NCI-H1092 (cell line): ENCODE data around the gene FMNL2.
"Not testable (repeated sequence)": the region's sequence is repeated elsewhere in the genome, so short reads cannot be mapped to it uniquely, and the experiment has no call there.

Source experiments
- DNase-seq: peaks from one replicate; lab custom pipeline; 2025; lab: John Stamatoyannopoulos, UW

FMNL2 gene

DNA sequence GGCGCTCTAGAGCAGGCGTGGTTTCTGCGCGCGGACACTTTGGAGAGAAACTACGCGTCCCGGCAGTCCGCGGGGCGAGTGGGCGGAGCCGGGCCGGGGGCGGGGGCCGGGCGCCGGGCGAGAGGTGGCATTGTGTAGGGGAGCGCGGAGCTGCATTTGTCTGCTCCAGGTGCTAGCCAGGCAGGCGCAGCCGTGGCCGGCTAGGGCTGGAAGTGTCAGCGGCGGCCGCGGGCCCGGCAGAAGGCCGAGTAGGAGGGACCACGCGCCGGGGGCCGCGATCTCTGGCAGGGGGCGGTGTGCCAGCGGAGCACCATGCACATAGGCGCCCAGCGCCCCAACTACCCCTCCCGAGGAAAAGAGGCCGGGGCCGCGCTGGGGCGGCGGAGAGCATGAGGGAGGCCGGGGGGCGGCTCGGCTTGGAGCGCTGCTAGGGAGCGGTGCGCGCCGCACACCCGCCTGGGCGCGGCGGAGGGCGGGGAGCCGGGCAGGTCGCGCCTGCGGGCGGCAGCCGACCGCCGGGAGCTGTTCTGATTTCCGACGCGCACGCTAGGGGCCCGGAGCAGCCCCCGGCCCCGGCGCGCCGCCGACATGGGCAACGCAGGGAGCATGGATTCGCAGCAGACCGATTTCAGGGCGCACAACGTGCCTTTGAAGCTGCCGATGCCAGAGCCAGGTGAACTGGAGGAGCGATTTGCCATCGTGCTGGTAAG, at the start of gene FMNL2:
FMNL2 (plus strand) TSS at position 159 of the 710 bp plus-strand sequence.
- peak; percentile 72 for DNase-seq

DNA sequence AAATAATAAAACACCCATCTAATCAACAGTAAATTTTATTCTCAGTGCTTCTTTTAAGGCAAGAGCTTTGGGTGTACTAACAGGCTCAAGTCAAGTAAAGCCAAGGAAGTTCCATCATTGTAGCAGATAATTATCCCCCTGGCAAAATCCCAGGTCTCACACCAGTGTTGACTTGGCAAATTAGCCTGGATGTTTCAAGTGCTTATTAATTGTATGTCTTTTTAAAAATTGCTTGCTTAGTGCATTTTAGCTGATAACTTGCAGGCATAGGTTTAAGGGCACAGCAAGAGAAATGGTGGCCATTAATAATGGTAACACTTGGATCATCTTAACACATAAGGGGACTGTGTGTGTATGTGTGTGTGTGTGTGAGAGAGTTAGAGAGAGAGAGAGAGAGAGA, 42.0 kb upstream of the FMNL2 start:
- no peak for DNase-seq

DNA sequence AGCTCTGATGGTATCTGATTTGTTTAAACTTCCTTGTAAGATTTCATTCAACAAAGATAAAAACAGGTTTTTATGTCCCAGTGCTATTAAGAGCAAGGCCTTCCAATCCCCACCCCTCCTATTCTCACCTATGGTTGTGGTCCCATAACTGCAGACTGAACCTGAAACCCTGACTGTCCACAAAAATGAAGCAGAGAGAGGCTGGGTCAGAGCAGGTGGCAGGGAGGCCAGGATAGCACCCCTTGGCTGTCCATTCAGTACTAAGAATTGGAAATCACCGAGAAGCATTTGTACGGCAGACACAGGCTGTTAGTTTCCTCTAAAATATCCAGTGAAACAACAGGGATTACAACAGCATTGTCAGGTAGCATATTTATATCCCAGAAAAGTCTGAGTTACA, 37.3 kb upstream of the FMNL2 start:
- no peak for DNase-seq

DNA sequence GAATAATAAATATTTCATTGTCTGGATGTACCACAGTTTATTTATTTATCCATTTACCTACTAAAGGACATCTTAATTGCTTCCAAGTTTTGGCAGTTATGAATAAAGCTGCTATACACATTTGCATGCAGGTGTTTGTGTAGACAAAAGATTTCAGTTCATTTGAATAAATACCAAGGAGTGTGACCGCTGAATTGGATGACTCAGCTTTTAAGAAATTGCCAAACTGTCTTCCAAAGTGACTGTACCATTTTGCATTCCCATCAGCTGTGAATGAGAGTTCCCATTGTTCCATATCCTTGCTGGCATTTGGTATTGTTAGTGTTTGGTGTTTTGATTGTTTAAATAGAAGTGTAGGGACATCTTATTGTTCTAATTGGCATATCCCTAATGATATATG, 36.2 kb upstream of the FMNL2 start:
- no peak for DNase-seq

DNA sequence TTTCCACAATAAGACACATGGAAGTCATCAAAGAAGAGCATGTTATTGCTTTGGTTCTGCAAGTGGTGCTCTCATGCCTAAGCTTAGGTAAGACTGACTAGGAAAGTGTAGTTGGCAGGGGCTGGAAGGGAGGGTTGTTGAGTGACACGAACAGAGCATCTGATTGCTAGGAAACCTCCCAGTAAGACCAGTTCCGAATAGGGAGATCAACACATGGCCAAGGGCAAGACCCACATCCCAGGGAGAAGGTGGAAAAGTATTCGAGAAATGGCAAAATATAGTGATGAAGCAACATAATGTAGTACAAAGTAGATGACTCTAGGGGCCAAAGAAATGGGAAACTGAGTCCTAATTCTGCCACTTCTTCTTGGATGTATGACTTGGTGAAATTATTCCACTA, 33.8 kb upstream of the FMNL2 start:
- no peak for DNase-seq

DNA sequence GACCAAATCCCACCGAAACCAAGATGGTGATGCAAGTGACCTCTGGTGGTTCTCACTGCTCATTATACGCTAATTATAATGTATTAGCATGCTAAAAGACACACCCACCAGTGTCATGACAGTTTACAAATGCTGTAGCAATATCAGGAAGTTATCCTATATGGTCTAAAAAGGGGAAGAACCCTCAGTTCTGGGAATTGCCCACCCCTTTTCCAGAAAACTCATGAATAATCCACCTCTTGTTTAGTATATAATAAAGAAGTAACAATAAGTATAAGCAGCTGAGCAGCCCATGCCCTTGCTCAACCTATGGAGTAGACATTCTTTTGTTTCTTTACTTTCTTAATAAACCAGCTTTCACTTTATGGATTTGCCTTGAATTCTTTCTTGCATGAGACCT, 31.0 kb upstream of the FMNL2 start:
- DNase-seq = no peak

DNA sequence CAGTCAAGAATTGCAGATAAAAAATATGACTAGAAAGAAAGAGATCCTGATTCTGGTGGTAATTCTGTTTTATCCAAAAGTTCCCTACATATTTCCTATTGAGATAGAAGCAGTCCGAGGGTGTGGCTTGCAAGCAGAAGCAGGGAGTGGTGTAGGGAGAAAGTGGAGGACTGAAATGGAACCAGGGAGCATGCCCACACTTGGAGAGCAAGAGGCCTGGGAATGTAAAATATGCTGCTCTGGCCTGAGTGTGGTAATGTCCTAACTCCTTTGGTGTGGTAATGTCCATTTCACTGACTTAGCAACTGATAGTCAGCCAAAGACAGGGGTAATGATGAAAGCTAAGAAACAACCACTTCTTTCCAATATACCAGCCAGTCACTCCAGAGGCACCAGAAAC, 30.1 kb upstream of the FMNL2 start:
- DNase-seq = no peak

DNA sequence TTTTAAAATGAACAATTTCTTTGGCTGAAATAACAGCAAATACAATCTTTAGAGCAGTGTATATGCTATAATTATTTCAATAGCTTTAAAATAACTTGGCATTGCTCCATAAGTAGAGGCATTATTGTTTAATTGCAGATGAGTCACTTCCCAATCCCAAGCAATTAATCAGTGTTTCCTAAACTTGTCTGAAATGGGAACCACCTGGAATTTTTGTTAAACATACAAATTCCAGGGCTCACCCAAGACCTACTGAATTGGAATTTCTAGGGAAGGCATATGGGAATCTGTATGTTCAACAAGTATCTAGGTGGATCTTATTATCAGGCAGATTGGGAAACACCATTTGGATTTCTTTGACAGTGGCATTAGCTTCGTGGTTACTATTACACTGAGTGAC, 27.1 kb upstream of the FMNL2 start:
- no peak for DNase-seq

DNA sequence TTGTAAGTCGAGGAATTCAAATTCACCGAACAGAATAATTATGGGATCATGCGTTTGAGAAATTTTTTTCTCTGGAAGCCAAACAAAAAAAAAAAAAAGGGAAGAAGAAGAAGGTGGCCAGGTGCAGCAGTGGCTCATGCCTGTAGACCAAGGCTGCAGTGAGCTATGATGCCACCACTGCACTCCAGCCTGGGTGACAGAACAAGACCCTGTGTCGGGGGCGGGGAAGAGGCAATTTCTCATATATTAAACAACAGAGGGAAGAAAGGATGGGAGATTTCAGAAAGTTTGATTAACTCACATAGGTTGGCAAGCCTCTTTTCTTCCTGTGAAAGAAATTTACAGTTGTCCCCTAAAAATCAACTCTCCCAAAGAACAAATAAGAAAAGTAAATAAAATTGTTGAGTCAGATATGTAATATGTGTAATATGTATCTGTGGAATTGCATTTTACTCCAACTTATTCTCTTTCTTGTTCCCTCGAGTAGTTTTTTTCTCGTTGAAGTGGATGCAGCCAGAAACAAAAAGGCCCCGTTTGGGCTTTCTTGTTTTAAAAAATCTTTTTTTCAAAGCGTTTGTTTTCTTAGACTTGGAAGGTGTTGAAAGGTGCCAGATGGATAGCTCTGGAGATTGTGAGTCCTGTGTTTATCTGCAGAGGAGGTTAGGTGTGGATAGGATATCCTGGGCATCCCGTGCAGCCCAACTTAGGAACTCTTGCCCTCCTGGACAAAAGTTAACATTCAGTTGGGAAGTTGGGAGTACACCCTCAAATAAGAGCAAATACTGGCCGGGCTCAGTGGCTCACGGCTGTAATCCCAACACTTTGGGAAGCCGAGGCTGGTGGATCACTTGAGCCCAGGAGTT, 25.4 kb upstream of the FMNL2 start:
- no peak for DNase-seq

DNA sequence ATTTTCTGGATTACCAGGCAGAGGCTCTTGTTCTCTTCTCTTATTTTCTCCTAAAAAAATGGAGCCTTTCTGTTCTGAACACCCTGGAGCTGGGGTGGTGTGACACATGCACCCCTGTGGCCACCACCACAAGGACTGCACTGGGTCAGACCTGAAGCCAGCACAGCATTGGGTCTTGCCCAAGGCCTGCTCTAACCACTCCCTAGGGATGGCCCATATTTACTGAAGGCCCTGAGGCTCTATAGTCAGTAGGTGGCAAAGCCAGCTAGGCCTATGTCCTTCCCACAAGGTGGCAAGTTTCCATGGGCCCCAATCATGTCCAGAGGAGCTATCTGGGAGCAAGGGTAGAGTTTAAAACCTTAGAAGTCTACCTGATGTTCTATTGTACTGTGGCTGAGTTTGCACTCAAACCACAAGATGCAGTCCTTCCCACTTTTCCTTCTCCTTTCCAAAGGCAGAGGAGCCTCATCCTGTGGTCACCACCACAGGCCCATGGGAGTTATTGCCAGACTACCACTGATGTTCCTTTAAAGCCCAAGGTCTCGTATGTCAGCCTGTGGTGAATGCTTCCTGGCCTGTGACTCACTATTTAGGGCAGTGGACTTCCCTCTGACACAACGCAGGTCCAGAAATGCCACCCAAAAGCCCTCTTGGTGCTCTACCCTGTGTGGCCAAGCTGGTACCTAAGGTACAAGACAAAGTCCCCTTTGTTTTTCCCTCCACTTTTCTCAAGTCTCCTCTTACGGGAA, 15.0 kb upstream of the FMNL2 start:
- no peak for DNase-seq

DNA sequence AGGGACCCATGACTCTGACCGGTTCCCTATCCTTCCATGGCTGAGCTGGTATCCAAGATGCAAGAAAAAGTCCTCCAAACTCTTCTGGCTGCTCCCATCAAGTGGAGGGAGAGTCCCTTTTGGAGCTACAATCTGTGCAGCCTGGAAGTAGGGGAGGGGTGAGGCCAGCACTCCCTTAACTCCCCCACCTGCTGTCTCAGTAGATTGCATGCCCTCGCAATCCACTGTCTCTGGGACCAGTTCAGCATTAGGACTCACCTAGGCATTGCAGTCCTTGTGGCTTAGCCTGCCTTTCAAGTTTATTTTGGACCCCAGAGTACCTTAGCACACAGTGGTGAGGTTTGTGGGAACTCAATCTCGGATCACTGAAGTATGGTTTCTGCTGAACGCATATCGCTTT, 14.2 kb upstream of the FMNL2 start:
- DNase-seq = no peak

DNA sequence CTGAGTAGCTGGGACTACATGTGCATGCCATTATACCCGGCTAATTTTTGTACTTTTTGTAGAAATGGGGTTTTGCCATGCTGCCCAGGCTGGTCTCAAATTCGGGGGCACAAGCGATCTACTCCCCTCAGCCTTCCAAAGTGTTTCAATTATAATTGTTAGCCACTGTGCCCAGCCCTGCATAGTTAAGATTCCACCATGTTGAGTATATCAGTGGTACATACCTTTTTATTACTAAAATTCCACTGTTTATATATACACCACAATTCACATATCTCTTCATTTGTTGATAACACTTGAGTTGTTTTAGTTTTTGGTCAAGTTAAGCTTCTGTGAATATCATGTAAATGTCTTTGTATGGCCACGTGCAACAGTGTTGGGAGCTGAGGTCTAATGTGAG, 12.8 kb upstream of the FMNL2 start:
- no peak for DNase-seq

DNA sequence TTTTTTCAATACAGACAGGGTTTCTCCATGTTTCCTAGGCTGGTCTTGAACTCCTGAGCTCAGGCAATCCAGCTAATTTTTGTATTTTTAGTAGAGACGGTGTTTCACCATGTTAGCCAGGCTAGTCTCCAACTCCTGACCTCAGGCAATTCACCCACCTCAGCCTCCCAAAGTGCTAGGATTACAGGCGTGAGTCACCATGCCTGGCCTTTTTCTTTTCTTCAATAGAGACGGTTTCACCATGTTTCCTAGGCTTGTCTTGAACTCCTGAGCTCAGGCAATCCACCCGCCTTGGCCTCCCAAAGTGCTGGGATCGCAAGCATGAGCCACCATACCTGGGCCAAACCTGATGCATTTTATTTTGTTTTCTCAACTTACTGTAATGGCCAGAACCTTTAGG, 9.8 kb upstream of the FMNL2 start:
- not testable (repeated sequence) for DNase-seq

DNA sequence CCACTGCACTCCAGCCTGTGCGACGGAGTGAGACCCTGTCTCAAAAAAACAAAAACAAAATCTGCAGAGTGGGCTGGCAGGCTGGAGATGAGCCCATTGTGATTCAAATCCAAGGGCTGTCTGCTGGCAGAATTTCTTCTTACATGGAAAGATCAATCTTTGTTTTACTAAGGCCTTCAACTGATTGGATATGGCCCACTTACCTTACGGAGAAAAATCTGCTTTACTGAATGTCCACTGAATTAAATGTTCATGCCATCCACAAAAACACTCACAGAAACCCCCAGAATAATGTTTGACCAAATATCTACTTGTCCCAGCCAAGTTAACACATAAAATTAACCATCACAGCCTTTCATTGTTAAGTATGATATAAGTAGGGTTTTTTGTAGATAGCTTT, 8.3 kb upstream of the FMNL2 start:
- no peak for DNase-seq

DNA sequence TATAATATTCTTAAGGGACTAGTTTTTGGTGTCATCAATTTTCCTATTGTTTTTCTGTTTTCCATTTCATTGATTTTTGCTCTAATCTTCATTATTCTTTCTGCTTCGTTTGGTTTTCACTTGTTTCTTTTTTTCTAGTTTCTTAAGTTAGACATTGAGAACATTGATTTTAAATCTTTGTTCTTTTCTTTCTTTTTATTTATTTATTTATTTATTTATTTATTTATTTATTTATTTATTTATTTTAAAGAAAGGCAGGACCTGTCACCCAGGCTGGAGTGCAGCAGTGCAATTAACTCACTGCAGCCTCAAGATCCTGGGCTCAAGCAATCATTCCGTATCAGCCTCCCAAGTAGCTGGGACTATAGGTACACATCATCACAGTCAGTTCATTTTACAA, 7.0 kb upstream of the FMNL2 start:
- no peak for DNase-seq

DNA sequence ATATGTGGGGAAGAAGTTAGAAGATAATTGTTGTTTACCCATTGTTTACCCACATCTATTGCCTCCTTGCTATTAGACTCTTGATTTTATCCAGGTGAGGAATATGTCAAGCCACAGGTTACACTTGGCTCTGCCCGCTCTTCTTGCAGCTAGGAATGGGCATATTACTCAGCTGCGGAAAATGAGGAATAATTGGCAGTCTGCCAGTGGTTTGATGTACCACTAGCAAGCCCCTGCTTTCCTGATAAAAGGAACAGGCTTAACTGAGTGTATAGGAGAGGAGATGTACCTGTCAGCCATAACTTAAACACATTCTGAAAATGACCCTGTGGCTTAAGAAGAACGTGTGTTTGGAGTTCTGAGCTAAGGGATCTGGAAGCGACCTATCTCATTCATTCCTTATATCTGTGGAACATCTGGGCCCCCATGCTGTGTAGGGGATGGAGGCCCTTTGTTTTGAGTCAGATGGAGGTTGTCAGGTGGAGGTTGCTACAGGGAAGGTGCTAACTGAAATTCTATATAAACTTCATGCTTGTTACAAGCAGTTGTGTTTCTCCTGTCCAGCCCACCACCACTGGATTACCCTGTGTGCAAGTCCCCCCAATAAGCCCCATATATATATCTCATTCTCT, 4.6 kb upstream of the FMNL2 start:
- no peak for DNase-seq

DNA sequence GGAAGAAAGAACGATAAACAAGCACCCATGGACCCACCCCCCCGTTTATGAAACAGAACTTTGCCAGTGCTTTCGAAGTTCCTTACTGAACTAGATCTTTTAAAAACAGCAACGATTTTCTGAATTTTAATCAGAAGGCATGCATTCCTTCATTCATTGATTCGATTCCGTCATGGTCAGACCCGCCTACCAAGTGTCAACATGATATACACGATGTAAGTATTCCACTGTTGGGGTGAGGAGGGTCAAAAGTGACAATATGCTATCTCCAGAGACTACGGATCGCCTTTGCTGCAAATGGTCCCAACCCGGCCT, 316 bp upstream of the FMNL2 start:
- no peak for DNase-seq

DNA sequence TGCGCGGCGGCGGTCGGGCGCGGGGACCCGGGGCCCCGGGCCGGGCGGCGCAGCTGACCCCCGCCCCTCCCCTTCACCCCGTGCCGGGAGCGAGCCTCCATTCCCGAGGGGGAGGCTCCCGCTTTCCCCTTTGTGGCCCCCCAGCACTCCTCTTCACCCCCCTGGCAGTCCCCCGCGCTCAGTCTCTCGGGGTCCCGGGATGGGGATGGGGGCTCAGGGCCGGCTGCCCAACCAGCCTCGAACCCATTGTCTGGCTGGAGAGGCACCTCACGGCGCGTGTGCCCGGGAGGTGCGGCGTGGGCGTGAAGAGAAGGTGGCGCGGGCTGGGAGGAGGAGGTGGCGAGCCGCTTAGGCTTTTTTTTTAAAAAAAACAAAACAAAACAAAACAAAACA, 748 bp downstream of the FMNL2 start:
- DNase-seq = no peak

DNA sequence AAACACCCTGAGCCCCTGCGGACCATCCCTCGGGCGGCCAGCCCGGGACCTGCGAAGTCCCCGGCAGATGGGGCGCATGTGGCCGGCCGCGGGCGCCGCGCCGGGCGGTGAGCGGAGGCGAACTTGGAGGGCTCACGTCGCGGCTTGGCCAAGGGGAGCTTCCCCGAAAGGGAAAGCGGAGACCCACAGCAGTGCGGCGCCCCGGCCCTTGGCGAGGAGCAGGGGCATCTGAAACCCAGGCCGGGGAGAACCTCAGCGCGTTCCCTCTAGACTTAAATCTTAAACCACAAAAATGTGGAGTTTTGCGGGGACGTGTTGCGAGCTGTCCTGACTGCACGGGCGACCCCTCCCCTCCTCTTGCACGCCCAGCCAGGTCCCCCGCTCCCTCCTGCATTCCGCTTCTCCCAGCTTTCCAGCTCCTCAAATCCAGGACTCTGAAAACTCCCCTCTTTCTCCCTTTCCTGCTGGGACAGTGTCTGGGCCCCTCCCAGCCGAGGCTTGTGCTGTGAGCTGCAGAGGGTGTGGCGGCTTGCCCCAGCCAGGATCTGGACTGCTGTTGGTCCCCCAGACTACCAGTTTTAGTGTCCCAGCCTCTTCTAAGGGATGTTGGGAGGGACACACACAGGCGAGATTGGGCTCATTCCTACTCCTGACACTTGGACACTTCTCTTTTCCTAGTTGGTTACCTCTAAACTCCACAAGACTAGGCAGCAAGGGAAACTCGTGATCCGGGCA, 1.3 kb downstream of the FMNL2 start:
- DNase-seq = no peak

DNA sequence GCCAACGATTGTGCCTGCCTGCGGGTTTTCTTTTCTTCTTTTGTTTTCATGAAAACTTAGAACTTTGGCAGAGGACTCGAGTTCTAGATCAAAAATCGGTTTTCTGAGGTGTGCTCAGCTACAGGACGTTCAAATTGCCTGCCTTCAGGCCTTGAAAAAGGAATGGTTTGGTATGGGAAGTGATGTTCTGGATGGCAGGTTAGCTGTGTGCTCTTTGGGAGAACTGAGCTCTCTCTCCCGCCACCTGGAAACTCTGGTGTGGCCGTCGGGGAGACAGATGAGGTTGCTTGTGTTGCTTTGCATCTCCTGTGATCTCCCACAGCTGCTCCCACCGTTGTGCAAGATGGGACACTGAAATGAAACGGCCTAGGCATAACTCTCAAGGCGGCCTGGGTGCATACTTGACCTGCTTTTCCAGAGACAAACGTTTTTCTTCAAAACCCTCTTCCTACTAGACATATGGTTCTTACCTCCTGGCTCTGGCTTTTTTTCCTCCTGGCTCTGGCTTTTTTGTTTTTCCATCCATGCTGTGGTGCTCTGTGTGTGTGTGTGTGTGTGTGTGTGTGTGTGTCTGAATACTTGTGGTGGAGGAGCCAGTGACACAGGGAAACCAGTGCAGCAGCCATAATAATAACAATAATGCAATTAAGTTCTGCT, 2.0 kb downstream of the FMNL2 start:
- no peak for DNase-seq

DNA sequence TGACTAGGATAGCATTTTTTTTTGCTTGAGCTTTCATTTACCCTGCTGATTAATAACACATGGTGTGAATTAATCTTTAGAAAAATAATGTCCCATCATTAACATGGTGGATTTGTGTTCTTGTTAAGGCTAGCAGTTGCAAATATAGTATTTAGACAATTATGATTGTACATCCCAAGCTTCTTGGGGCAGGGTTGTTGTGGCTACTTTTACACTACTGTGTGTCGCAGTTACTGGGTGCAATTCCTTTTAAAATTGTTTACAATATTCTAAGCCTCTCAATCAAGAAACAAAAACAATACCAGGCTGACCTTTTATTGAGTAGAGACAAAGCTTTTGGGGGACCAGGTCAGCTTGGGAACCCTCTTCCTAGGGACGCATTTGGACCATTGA, 2.5 kb downstream of the FMNL2 start:
- no peak for DNase-seq
